Mammary epithelial cell (primary cell): ENCODE measurements around the gene GATA1.

Source experiments
- CTCF ChIP-seq, 2 donors: IDR thresholded peaks in 1 of 2; conservative IDR thresholded peaks in 1 of 2; 2 replicates each; pipeline ENCODE4 v1.5.1; 2011 to 2012; ENCODE audit warnings: inconsistent platforms in 2 of 2, low read length in 2 of 2, mild to moderate bottlenecking in 2 of 2, control low read depth in 1 of 2, low read depth in 1 of 2; ENCODE audit not compliant: insufficient read depth in 1 of 2; ENCODE audit errors: extremely low read depth in 1 of 2
- EZH2 ChIP-seq: IDR thresholded peaks from 2 replicates; pipeline ENCODE4 v1.6.1; 2012; ENCODE audit warnings: low read length, inconsistent platforms, borderline replicate concordance

- TF ChIP-seq CTCF (conservative IDR thresholded peaks at IDR 0.05 in 1 of 2, IDR thresholded peaks at IDR 0.05 in 1 of 2; ENCODE audit: extremely low read depth in 1 of 2, insufficient read depth in 1 of 2, low read depth in 1 of 2, low read length in 2 of 2) (no peak), EZH2 (no peak)
Measured at GRCh38 chrX:48754238-48754637, 32.2 kb upstream of the GATA1 start.
